HEK293 (cell line): Measurements from ENCODE around the gene C19orf53.
A peak's percentile ranks its signal among the peaks of the same experiment; 100 is the strongest.

Experiments
- CTCF ChIA-PET: fragments of 350-600 bp; formaldehyde crosslinking; extraction: SDS; loops from one replicate; lab custom pipeline; 2021; ENCODE audit warnings: antibody characterized with exemption; lab: Yijun Ruan, JAX
- POLR2A ChIA-PET: fragments of 300-600 bp; formaldehyde crosslinking; extraction: SDS; loops from one replicate; lab custom pipeline; 2020; ENCODE audit warnings: antibody characterized with exemption, inconsistent platforms; lab: Yijun Ruan, JAX
- H3K27ac ChIP-seq: fragments of 200-500 bp; sonication (Bioruptor generic); 2 replicates; pipeline ENCODE4 v1.5.1; 2014; ENCODE audit warnings: low read depth, low read length, control low read depth, inconsistent platforms; ENCODE audit errors: extremely low read depth
- H3K36me3 ChIP-seq, 2 experiments: fragments of 200-500 bp in 1 of 2; sonication (Bioruptor generic) in 1 of 2; 1 replicate in 1 of 2; 2 replicates in 1 of 2; pipeline ENCODE4 v1.5.1; 2014 to 2017; ENCODE audit warnings: inconsistent platforms in 2 of 2, low read length in 2 of 2; ENCODE audit not compliant: control insufficient read depth in 2 of 2, insufficient read depth in 1 of 2
- H3K4me1 ChIP-seq: fragments of 200-500 bp; sonication (Bioruptor generic); 2 replicates; pipeline ENCODE4 v1.5.1; 2014; ENCODE audit warnings: mild to moderate bottlenecking, low read length, inconsistent platforms; ENCODE audit not compliant: control insufficient read depth, insufficient read depth
- H3K4me3 ChIP-seq: 2 replicates; pipeline ENCODE4 v1.5.1; 2011; ENCODE audit warnings: low read depth, mild to moderate bottlenecking, control low read depth, low read length, moderate library complexity
- H3K9me3 ChIP-seq: fragments of 200-500 bp; sonication (Bioruptor generic); 2 replicates; pipeline ENCODE4 v1.5.1; 2014; ENCODE audit warnings: low read depth, low read length, inconsistent platforms; ENCODE audit not compliant: control insufficient read depth, insufficient read depth
- PRDM4 ChIP-seq: fragments of 450-650 bp; formaldehyde crosslinking; IDR thresholded peaks from 2 replicates; pipeline ENCODE4 v1.5.1; 2017; ENCODE audit warnings: missing biosample characterization, missing genetic modification characterization
- ZBTB21 ChIP-seq: fragments of 450-650 bp; formaldehyde crosslinking; IDR thresholded peaks from 2 replicates; pipeline ENCODE4 v1.5.1; 2017; ENCODE audit warnings: missing biosample characterization, missing genetic modification characterization
- ZFP3 ChIP-seq: fragments of 450-650 bp; formaldehyde crosslinking; IDR thresholded peaks from 2 replicates; pipeline ENCODE4 v1.5.1; 2016; ENCODE audit warnings: low read depth, missing biosample characterization, missing genetic modification characterization
- ZNF266 ChIP-seq: fragments of 450-650 bp; formaldehyde crosslinking; IDR thresholded peaks from 2 replicates; pipeline ENCODE4 v1.5.1; 2016; ENCODE audit warnings: missing biosample characterization, missing genetic modification characterization, low read depth
- ZNF335 ChIP-seq: fragments of 450-650 bp; formaldehyde crosslinking; conservative IDR thresholded peaks from 2 replicates; pipeline ENCODE4 v1.5.1; 2016; ENCODE audit warnings: missing biosample characterization, missing genetic modification characterization
- ZNF354C ChIP-seq: fragments of 450-650 bp; formaldehyde crosslinking; IDR thresholded peaks from 2 replicates; pipeline ENCODE4 v1.5.1; 2016; ENCODE audit warnings: missing biosample characterization, missing genetic modification characterization, low read depth, borderline replicate concordance
- ZNF366 ChIP-seq: fragments of 450-650 bp; formaldehyde crosslinking; conservative IDR thresholded peaks from 2 replicates; pipeline ENCODE4 v1.5.1; 2016; ENCODE audit warnings: missing biosample characterization, missing genetic modification characterization
- ZNF449 ChIP-seq: fragments of 450-650 bp; formaldehyde crosslinking; IDR thresholded peaks from 2 replicates; pipeline ENCODE4 v1.5.1; 2017; ENCODE audit warnings: missing biosample characterization, mild to moderate bottlenecking, missing genetic modification characterization, moderate library complexity
- ZNF501 ChIP-seq: fragments of 450-650 bp; formaldehyde crosslinking; IDR thresholded peaks from 2 replicates; pipeline ENCODE4 v1.5.1; 2016; ENCODE audit warnings: missing biosample characterization, missing genetic modification characterization
- ZNF610 ChIP-seq: fragments of 450-650 bp; formaldehyde crosslinking; IDR thresholded peaks from 2 replicates; pipeline ENCODE4 v1.5.1; 2016; ENCODE audit warnings: missing biosample characterization, missing genetic modification characterization, borderline replicate concordance
- ZNF621 ChIP-seq: fragments of 450-650 bp; formaldehyde crosslinking; IDR thresholded peaks from 2 replicates; pipeline ENCODE4 v1.5.1; 2017; ENCODE audit warnings: missing biosample characterization, missing genetic modification characterization
- ZNF843 ChIP-seq: fragments of 450-650 bp; formaldehyde crosslinking; IDR thresholded peaks from 2 replicates; pipeline ENCODE4 v1.5.1; 2016; ENCODE audit warnings: missing biosample characterization, missing genetic modification characterization
- TF ChIP-seq, protein P1 (sequence below): fragments of 450-650 bp; formaldehyde crosslinking; conservative IDR thresholded peaks from 2 replicates; pipeline ENCODE4 v1.5.1; 2016; ENCODE audit warnings: low read depth, missing biosample characterization, missing genetic modification characterization
- TF ChIP-seq, protein P2 (sequence below): fragments of 450-650 bp; formaldehyde crosslinking; IDR thresholded peaks from 2 replicates; pipeline ENCODE4 v1.5.1; 2016; ENCODE audit warnings: missing biosample characterization, missing genetic modification characterization, low read depth
- TF ChIP-seq, protein P3 (sequence below): fragments of 450-650 bp; formaldehyde crosslinking; IDR thresholded peaks from 2 replicates; pipeline ENCODE4 v1.5.1; 2016; ENCODE audit warnings: missing biosample characterization, missing genetic modification characterization

The C19orf53 gene

GRCh38 chr19:13732337-13732736, 41.9 kb upstream of the C19orf53 start:
- POLR2A ChIA-PET: interaction anchor here (0.6 to 2.8 kb wide), 7 partner anchors 12 to 220 kb away, joined by 3 to 31 read pairs (median 4); partner anchors contain the start of gene DCAF15
- no peaks in the 10 kb centered on the region for H3K9me3 ChIP-seq
- H3K27ac ChIP-seq: 0 out of 2 replicates have a peak overlapping the region, but pooled peaks have one; percentile 46
- CTCF ChIA-PET: interaction anchor here (0.6 to 2.1 kb wide), 3 partner anchors 11 to 405 kb away, joined by 4 to 11 read pairs (median 5); partner anchors contain the start of gene MRI1
- H3K4me3 ChIP-seq: no peak overlapping the region
- TF ChIP-seq ZBTB21 (tag by site-specific recombination) (no peak), ZNF449 (tag by site-specific recombination) (no peak)
- H3K4me1 ChIP-seq: 0 out of 2 replicates have a peak, but pooled peaks cover 4% of the 10 kb centered on the region
- H3K36me3 ChIP-seq: peaks cover 0 to 14% of the 10 kb centered on the region in 2 experiments; a peak in 2 of 3 replicates

DNA sequence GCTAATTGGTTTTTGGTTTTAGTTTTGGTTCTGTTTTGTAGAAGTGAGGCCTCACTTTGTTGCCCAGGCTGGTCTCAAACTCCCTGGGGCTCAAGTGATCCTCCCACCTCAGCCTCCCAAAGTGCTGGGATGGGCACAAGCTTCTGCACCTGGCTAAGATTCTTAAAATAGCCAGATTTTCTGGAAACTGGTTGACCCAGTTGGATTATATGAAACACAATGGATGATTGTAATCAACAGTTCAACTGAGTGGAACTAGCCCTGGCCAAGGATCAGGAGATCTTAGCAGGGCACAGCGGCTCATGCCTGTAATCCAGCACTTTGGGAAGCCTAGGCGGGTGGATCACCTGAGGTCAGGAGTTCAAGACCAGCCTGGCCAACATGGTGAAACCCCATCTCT, 39.5 kb upstream of the C19orf53 start:
- Histone ChIP-seq H3K4me3 (no peak overlapping the region), H3K9me3 (no peaks in the 10 kb centered on the region), H3K36me3 (peaks cover 0 to 23% of the 10 kb centered on the region in 2 experiments; a peak in 2 of 3 replicates), H3K4me1 (0 out of 2 replicates have a peak, but pooled peaks cover 4% of the 10 kb centered on the region), H3K27ac (no peak overlapping the region)
- ChIA-PET CTCF (no interaction called here), POLR2A (no interaction called here)
- TF ChIP-seq ZNF335 (tag by site-specific recombination): 0 out of 2 replicates have a peak, but pooled peaks have one; percentile 42
- TF ChIP-seq, protein P1, sequence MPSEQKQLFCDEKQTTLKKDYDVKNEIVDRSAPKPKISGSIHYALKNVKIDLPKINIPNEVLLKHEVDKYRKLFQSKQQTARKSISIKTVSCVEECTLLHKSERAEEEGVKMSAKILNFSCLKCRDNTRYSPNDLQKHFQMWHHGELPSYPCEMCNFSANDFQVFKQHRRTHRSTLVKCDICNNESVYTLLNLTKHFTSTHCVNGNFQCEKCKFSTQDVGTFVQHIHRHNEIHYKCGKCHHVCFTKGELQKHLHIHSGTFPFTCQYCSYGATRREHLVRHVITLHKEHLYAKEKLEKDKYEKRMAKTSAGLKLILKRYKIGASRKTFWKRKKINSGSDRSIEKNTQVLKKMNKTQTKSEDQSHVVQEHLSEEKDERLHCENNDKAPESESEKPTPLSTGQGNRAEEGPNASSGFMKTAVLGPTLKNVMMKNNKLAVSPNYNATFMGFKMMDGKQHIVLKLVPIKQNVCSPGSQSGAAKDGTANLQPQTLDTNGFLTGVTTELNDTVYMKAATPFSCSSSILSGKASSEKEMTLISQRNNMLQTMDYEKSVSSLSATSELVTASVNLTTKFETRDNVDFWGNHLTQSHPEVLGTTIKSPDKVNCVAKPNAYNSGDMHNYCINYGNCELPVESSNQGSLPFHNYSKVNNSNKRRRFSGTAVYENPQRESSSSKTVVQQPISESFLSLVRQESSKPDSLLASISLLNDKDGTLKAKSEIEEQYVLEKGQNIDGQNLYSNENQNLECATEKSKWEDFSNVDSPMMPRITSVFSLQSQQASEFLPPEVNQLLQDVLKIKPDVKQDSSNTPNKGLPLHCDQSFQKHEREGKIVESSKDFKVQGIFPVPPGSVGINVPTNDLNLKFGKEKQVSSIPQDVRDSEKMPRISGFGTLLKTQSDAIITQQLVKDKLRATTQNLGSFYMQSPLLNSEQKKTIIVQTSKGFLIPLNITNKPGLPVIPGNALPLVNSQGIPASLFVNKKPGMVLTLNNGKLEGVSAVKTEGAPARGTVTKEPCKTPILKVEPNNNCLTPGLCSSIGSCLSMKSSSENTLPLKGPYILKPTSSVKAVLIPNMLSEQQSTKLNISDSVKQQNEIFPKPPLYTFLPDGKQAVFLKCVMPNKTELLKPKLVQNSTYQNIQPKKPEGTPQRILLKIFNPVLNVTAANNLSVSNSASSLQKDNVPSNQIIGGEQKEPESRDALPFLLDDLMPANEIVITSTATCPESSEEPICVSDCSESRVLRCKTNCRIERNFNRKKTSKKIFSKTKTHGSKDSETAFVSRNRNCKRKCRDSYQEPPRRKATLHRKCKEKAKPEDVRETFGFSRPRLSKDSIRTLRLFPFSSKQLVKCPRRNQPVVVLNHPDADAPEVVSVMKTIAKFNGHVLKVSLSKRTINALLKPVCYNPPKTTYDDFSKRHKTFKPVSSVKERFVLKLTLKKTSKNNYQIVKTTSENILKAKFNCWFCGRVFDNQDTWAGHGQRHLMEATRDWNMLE: no peak

DNA sequence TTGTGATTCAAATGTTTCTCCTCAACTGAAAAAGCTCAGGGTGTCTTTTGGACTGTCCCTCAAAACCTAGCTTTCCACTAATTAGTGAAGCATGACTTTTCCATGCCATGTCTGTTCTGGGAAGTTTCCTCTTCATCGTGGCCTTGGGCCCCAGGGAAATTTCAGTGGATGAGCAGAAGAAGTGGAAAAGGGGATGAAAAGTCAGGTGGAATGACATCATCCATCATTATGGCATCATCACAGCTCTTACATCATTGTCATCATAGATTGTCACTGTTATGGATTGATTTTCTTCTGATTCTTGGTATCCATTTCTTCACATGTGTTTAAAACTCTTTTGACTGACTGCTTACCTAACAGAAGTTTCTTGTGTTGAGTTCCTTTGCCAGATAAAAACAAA, 36.2 kb upstream of the C19orf53 start:
- Histone ChIP-seq H3K27ac (no peak overlapping the region), H3K36me3 (peaks cover 0 to 25% of the 10 kb centered on the region in 2 experiments; a peak in 2 of 3 replicates), H3K9me3 (no peaks in the 10 kb centered on the region), H3K4me3 (no peak overlapping the region), H3K4me1 (no peaks in the 10 kb centered on the region)
- CTCF ChIA-PET: interaction anchor here (0.8 to 2.3 kb wide), 2 partner anchors 17 to 148 kb away, joined by 3 to 7 read pairs; no protein-coding TSS in a partner anchor
- POLR2A ChIA-PET: interaction anchor here (0.6 to 3.0 kb wide), 3 partner anchors 10 to 29 kb away, joined by 3 to 12 read pairs (median 3); partner anchors contain the start of gene MRI1
- TF ChIP-seq PRDM4 (tag by site-specific recombination): no peak
- no peak for TF ChIP-seq ZNF266 (tag by site-specific recombination)
- no peak for TF ChIP-seq ZNF621 (tag by site-specific recombination)
- peak; percentile 60 for TF ChIP-seq ZNF366 (tag by site-specific recombination)
- TF ChIP-seq ZNF501: no peak
- peak; percentile 93 for TF ChIP-seq ZBTB21 (tag by site-specific recombination)
- TF ChIP-seq, protein P2, sequence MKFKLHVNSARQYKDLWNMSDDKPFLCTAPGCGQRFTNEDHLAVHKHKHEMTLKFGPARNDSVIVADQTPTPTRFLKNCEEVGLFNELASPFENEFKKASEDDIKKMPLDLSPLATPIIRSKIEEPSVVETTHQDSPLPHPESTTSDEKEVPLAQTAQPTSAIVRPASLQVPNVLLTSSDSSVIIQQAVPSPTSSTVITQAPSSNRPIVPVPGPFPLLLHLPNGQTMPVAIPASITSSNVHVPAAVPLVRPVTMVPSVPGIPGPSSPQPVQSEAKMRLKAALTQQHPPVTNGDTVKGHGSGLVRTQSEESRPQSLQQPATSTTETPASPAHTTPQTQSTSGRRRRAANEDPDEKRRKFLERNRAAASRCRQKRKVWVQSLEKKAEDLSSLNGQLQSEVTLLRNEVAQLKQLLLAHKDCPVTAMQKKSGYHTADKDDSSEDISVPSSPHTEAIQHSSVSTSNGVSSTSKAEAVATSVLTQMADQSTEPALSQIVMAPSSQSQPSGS (tag by site-specific recombination): peak; percentile 83
- no peak for TF ChIP-seq ZNF354C (tag by site-specific recombination)
- no peak for TF ChIP-seq ZNF843
- no peak for TF ChIP-seq ZNF610
- TF ChIP-seq, protein P3, sequence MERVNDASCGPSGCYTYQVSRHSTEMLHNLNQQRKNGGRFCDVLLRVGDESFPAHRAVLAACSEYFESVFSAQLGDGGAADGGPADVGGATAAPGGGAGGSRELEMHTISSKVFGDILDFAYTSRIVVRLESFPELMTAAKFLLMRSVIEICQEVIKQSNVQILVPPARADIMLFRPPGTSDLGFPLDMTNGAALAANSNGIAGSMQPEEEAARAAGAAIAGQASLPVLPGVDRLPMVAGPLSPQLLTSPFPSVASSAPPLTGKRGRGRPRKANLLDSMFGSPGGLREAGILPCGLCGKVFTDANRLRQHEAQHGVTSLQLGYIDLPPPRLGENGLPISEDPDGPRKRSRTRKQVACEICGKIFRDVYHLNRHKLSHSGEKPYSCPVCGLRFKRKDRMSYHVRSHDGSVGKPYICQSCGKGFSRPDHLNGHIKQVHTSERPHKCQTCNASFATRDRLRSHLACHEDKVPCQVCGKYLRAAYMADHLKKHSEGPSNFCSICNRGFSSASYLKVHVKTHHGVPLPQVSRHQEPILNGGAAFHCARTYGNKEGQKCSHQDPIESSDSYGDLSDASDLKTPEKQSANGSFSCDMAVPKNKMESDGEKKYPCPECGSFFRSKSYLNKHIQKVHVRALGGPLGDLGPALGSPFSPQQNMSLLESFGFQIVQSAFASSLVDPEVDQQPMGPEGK: no peak
- TF ChIP-seq ZFP3 (tag by site-specific recombination): no peak
